Mesendoderm (in vitro differentiated cells): ENCODE results near the gene LRRC8B.
A peak's percentile ranks its signal among the peaks of the same experiment; 100 is the strongest.
"Not testable (repeated sequence)": the region's sequence is repeated elsewhere in the genome, so short reads cannot be mapped to it uniquely, and the experiment has no call there.

Experiments
- DNase-seq: peaks from one replicate; pipeline ENCODE4 v3.0.0; 2013
- H2AK5ac ChIP-seq: 2 replicates; pipeline ENCODE4 v1.6.1; 2013; ENCODE audit warnings: low read length, inconsistent platforms
- H2BK120ac ChIP-seq: 2 replicates; pipeline ENCODE4 v1.6.1; 2013; ENCODE audit warnings: low read depth, mild to moderate bottlenecking, low read length, moderate library complexity, mixed read lengths
- H2BK15ac ChIP-seq: replicated peaks from 2 replicates; pipeline ENCODE4 v1.6.1; 2013; ENCODE audit warnings: low read depth, mild to moderate bottlenecking, moderate library complexity
- H2BK5ac ChIP-seq: 2 replicates; pipeline ENCODE4 v1.6.1; 2013; ENCODE audit warnings: low read length, inconsistent platforms
- H3K18ac ChIP-seq: 2 replicates; pipeline ENCODE4 v1.6.1; 2013; ENCODE audit warnings: mild to moderate bottlenecking, low read length, mixed read lengths
- H3K23ac ChIP-seq: one replicate; pipeline ENCODE4 v1.6.1; 2013; ENCODE audit warnings: low read length
- H3K27ac ChIP-seq: 2 replicates; pipeline ENCODE4 v1.5.1; 2013; ENCODE audit warnings: low read depth, mild to moderate bottlenecking, inconsistent platforms, low read length, moderate library complexity
- H3K27me3 ChIP-seq: 2 replicates; pipeline ENCODE4 v1.6.1; 2013; ENCODE audit warnings: low read length, control low read depth, mild to moderate bottlenecking, inconsistent platforms; ENCODE audit not compliant: insufficient read depth, poor library complexity
- H3K36me3 ChIP-seq: 2 replicates; pipeline ENCODE4 v1.6.1; 2013; ENCODE audit warnings: low read length, inconsistent platforms; ENCODE audit not compliant: control insufficient read depth, insufficient read depth
- H3K4ac ChIP-seq: one replicate; pipeline ENCODE4 v1.6.1; 2013; ENCODE audit warnings: low read depth, mild to moderate bottlenecking, low read length, moderate library complexity
- H3K4me1 ChIP-seq: 2 replicates; pipeline ENCODE4 v1.6.1; 2013; ENCODE audit warnings: low read depth, low read length, inconsistent platforms; ENCODE audit not compliant: control insufficient read depth
- H3K4me2 ChIP-seq: 2 replicates; pipeline ENCODE4 v1.6.1; 2013; ENCODE audit warnings: low read length
- H3K4me3 ChIP-seq: 2 replicates; pipeline ENCODE4 v1.5.1; 2013; ENCODE audit warnings: mild to moderate bottlenecking, low read length
- H3K56ac ChIP-seq: one replicate; pipeline ENCODE4 v1.6.1; 2013; ENCODE audit warnings: low read length
- H3K79me1 ChIP-seq: 2 replicates; pipeline ENCODE4 v1.6.1; 2013; ENCODE audit warnings: low read length, inconsistent platforms
- H3K79me2 ChIP-seq: 2 replicates; pipeline ENCODE4 v1.6.1; 2013; ENCODE audit warnings: mild to moderate bottlenecking, low read length; ENCODE audit not compliant: control insufficient read depth, insufficient read depth
- H3K9ac ChIP-seq: 2 replicates; pipeline ENCODE4 v1.6.1; 2013; ENCODE audit warnings: low read length, inconsistent platforms
- H4K5ac ChIP-seq: one replicate; pipeline ENCODE4 v1.6.1; 2013; ENCODE audit warnings: low read length
- H4K8ac ChIP-seq: one replicate; pipeline ENCODE4 v1.6.1; 2013; ENCODE audit warnings: low read depth, mild to moderate bottlenecking, control low read depth, low read length, moderate library complexity
- WGBS: extraction: QIAGEN DNeasy Blood & Tissue Kit; methylation state at CpG from one replicate; pipeline ENCODE4 v1.1.7; 2013; ENCODE audit warnings: low lambda C conversion rate, missing lambda C conversion rate; ENCODE audit not compliant: insufficient coverage; ENCODE audit errors: extremely low coverage; 5-methylcytosine and 5-hydroxymethylcytosine counted together

The LRRC8B gene

DNA sequence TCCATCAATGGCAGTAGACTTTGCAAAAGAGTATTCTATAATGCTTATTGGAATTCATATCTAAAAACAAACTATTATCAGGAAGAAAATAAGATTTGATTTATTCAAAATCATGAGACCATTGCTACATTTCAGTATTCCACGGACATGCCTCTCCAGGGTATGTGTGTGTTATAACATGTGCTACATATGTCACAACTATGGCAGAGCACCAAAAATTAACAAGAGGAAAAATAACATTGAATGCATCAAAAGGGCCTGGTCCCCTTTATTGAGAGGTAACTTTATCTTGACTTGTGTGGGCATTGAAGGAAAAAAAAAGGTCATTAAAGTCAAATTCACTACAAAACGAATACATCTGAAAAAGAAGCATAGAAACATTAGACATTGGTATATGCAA is 22.6 kb upstream of the LRRC8B start:
- no peak overlapping the region for H2BK120ac ChIP-seq
- H3K27ac ChIP-seq = no peak overlapping the region
- no peak overlapping the region for H3K18ac ChIP-seq
- H3K27me3 ChIP-seq = no peaks in the 10 kb centered on the region
- no peaks in the 10 kb centered on the region for H3K4me1 ChIP-seq
- no peak overlapping the region for H4K8ac ChIP-seq
- no peak overlapping the region for H3K23ac ChIP-seq
- no CpG with 5 or more reads among the region's 2 CpGs for WGBS
- no peaks in the 10 kb centered on the region for H3K36me3 ChIP-seq
- H2BK5ac ChIP-seq = no peak overlapping the region
- H4K5ac ChIP-seq = no peak overlapping the region
- no peak for DNase-seq
- no peak overlapping the region for H3K4me3 ChIP-seq
- H3K79me2 ChIP-seq = no peaks in the 10 kb centered on the region
- H3K4me2 ChIP-seq = no peak overlapping the region
- no peak overlapping the region for H3K4ac ChIP-seq
- H3K9ac ChIP-seq = no peak overlapping the region
- no peak overlapping the region for H3K56ac ChIP-seq
- H2BK15ac ChIP-seq = no peak overlapping the region
- no peak overlapping the region for H2AK5ac ChIP-seq
- H3K79me1 ChIP-seq = no peaks in the 10 kb centered on the region

DNA sequence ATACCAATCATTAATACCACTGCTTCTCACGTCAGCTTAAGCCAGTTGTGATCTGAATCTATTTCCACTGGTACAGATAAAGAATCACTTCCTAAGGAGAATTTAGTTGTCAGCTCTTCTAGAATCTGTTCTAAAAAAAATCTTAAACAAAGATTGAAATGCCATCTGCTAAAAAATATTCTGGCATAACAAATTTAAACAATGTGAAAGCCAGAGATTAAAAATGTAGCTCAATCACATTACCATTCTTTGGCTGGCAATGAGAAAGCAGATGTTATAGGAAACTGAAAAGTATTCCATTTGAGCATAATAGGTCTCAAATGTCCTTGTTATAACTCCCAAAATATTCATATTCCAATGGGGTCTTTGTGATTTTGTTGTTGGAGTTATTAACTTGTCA is 21.7 kb upstream of the LRRC8B start:
- Histone ChIP-seq H3K79me2 (no peaks in the 10 kb centered on the region), H3K56ac (no peak overlapping the region), H3K79me1 (no peaks in the 10 kb centered on the region), H3K4me1 (no peaks in the 10 kb centered on the region), H4K8ac (no peak overlapping the region), H3K27me3 (no peaks in the 10 kb centered on the region), H3K18ac (no peak overlapping the region), H3K36me3 (no peaks in the 10 kb centered on the region), H3K27ac (no peak overlapping the region), H3K4me3 (no peak overlapping the region), H2BK15ac (no peak overlapping the region), H2BK120ac (no peak overlapping the region), H2AK5ac (no peak overlapping the region), H3K4ac (no peak overlapping the region), H3K23ac (no peak overlapping the region), H4K5ac (no peak overlapping the region), H3K4me2 (no peak overlapping the region), H2BK5ac (no peak overlapping the region), H3K9ac (no peak overlapping the region)
- no CpG with 5 or more reads among the region's 1 CpG for WGBS
- DNase-seq = no peak

DNA sequence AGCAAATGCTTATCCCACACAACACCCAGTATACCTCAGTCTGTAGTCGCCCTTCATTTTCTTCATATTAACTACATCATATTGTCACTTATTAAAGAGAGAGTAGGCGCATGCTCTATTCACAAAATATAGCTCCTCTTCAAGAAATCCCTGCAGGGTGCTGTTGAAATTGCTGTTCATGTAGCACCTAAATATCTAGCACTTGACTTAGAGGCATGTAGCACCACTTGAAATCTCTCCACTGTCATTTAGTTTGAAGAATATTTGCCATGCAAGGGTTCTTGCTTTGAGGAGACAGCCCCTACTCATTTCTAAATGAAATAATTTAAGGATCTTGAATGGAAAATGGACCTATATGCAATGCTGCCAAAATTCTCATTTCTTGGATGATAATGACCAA is 20.9 kb upstream of the LRRC8B start:
- no peak overlapping the region for H3K27ac ChIP-seq
- no peak overlapping the region for H3K4me2 ChIP-seq
- H3K4ac ChIP-seq = no peak overlapping the region
- H3K56ac ChIP-seq = no peak overlapping the region
- no CpG with 5 or more reads among the region's 2 CpGs for WGBS
- H3K9ac ChIP-seq = no peak overlapping the region
- no peaks in the 10 kb centered on the region for H3K79me1 ChIP-seq
- no peak overlapping the region for H2BK15ac ChIP-seq
- no peak for DNase-seq
- H4K5ac ChIP-seq = no peak overlapping the region
- H3K79me2 ChIP-seq = no peaks in the 10 kb centered on the region
- no peaks in the 10 kb centered on the region for H3K4me1 ChIP-seq
- H2AK5ac ChIP-seq = no peak overlapping the region
- no peak overlapping the region for H3K23ac ChIP-seq
- no peak overlapping the region for H2BK5ac ChIP-seq
- no peak overlapping the region for H4K8ac ChIP-seq
- no peaks in the 10 kb centered on the region for H3K27me3 ChIP-seq
- no peaks in the 10 kb centered on the region for H3K36me3 ChIP-seq
- no peak overlapping the region for H3K18ac ChIP-seq
- no peak overlapping the region for H3K4me3 ChIP-seq
- H2BK120ac ChIP-seq = no peak overlapping the region

DNA sequence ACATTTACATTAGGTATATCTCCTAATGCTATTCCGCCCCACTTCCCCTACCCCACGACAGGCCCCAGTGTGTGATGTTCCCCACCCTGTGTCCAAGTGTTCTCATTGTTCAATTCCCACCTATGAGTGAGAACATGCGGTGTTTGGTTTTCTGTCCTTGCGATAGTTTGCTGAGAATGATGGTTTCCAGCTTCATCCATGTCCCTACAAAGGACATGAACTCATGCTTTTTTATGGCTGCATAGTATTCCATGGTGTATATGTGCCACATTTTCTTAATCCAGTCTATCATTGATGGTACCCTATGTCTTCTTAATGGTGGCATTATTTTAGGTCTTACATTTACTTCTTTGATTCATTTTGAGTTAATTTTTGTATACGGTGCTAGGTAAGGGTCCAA is 14.6 kb upstream of the LRRC8B start:
- not testable (repeated sequence) for H2BK5ac ChIP-seq, H3K9ac ChIP-seq, H3K4me2 ChIP-seq, DNase-seq, H3K4me1 ChIP-seq, H2AK5ac ChIP-seq, H2BK15ac ChIP-seq, H3K27me3 ChIP-seq, H3K79me2 ChIP-seq, H2BK120ac ChIP-seq, H3K4me3 ChIP-seq, H3K18ac ChIP-seq, H3K36me3 ChIP-seq, H3K56ac ChIP-seq, H3K4ac ChIP-seq, H4K8ac ChIP-seq, H3K23ac ChIP-seq, H4K5ac ChIP-seq, H3K79me1 ChIP-seq, H3K27ac ChIP-seq
- no CpG with 5 or more reads among the region's 5 CpGs for WGBS

DNA sequence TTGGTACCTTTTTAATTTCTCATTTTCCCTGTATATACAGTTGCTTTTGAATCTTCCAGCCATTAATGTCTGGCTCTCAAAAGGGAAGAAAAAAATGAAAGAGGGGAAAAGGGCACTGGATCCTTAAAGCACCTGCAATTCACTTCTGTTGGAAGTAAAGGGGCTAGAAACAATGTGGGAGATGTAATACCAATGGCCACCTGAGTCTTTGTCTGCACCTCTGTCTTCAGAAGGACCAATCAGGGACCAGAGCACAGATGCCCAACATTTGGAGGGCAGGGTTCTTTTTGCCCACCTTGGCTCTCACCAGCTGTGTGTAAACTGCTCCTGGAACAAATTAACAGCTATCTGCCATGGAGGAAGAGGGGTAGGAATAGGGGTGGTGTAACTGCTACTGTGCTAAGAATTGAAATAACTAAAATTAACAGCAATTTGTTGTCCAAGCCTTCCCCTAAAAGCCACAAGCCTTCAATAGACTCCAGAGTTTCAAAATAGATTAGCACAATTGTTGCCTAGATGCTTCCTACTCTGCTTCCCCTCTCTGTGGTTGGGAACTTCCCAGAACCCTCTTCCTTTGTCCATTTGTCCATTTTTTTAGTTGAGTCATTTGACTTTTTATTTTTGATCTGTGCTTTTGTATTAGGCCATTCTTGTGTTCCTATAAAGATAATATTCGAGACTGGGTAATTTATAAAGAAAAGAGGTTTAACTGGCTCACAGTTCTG is 11.5 kb upstream of the LRRC8B start:
- DNase-seq = peak; percentile 6
- Histone ChIP-seq H2AK5ac (no peak overlapping the region), H4K5ac (no peak overlapping the region), H2BK5ac (no peak overlapping the region), H3K27me3 (no peaks in the 10 kb centered on the region), H3K4me2 (no peak overlapping the region), H3K23ac (no peak overlapping the region), H3K4me3 (no peak overlapping the region), H3K9ac (no peak overlapping the region), H3K56ac (no peak overlapping the region), H3K79me2 (no peaks in the 10 kb centered on the region), H4K8ac (no peak overlapping the region), H3K4me1 (no peaks in the 10 kb centered on the region), H3K79me1 (no peaks in the 10 kb centered on the region), H3K18ac (no peak overlapping the region), H3K4ac (no peak overlapping the region), H3K36me3 (no peaks in the 10 kb centered on the region), H3K27ac (no peak overlapping the region), H2BK15ac (no peak overlapping the region), H2BK120ac (no peak overlapping the region)
- WGBS = no CpG with 5 or more reads among the region's 1 CpG

DNA sequence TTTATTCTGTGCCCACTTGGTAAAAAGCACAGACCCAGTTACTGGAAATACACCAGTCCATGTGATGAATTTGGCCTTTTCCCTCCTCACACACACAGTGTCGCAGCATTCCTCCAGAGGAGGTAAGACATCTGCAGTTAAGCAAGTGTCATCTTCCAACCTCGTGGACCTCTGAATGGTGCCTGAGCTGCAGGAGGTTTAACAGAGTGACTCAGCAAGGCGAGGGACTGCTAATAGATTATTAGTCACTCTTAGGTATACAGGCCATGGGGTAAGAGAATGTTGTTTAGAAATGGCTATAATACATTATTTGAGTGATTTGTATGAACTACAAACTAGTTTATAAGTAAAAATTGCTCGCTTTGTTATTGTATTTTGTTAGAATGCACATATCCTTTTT is 8.6 kb upstream of the LRRC8B start:
- Histone ChIP-seq H2BK15ac (no peak overlapping the region), H3K36me3 (no peaks in the 10 kb centered on the region), H3K4me2 (no peak overlapping the region), H2BK120ac (no peak overlapping the region), H4K5ac (no peak overlapping the region), H3K27ac (no peak overlapping the region), H3K4ac (no peak overlapping the region), H3K27me3 (no peaks in the 10 kb centered on the region), H3K18ac (no peak overlapping the region), H3K4me1 (no peaks in the 10 kb centered on the region), H3K79me1 (no peaks in the 10 kb centered on the region), H3K56ac (no peak overlapping the region), H3K79me2 (no peaks in the 10 kb centered on the region), H3K23ac (no peak overlapping the region), H2AK5ac (no peak overlapping the region), H4K8ac (no peak overlapping the region), H3K9ac (no peak overlapping the region), H3K4me3 (no peak overlapping the region), H2BK5ac (no peak overlapping the region)
- peak; percentile 82 for DNase-seq
- no CpG with 5 or more reads among the region's 4 CpGs for WGBS
